H9 (cell line): ENCODE measurements around the gene EEF1A1. TPM values are rescaled to one million over a fixed set of nuclear protein-coding genes. Genes with fewer than 3 reads are reported as not detected.

Experiments used
- DNase-seq: peaks from one replicate; pipeline ENCODE4 v3.0.0-alpha.2; 2017
- H2AFZ ChIP-seq: one replicate; pipeline ENCODE4 v1.6.1; 2013; ENCODE audit warnings: mild to moderate bottlenecking, low read length, control low read depth, moderate library complexity
- H2AK5ac ChIP-seq: 2 replicates; pipeline ENCODE4 v1.6.1; 2013; ENCODE audit warnings: low read length, control low read depth, mixed read lengths; ENCODE audit not compliant: insufficient read length
- H2BK120ac ChIP-seq: one replicate; pipeline ENCODE4 v1.6.1; 2013; ENCODE audit warnings: low read depth, mild to moderate bottlenecking, low read length, control low read depth, inconsistent platforms; ENCODE audit not compliant: poor library complexity, severe bottlenecking
- H2BK12ac ChIP-seq: 2 replicates; pipeline ENCODE4 v1.6.1; 2013; ENCODE audit warnings: low read length, control low read depth, mixed read lengths, low read depth; ENCODE audit not compliant: insufficient read length
- H2BK15ac ChIP-seq: 2 replicates; pipeline ENCODE4 v1.6.1; 2013; ENCODE audit warnings: low read depth, low read length, control low read depth
- H2BK20ac ChIP-seq: one replicate; pipeline ENCODE4 v1.6.1; 2013; ENCODE audit warnings: low read depth, mild to moderate bottlenecking, low read length, control low read depth, inconsistent platforms; ENCODE audit not compliant: poor library complexity, severe bottlenecking
- H2BK5ac ChIP-seq: 2 replicates; pipeline ENCODE4 v1.6.1; 2013; ENCODE audit warnings: low read length, control low read depth, mixed read lengths; ENCODE audit not compliant: insufficient read length
- H3K14ac ChIP-seq: 2 replicates; pipeline ENCODE4 v1.6.1; 2013; ENCODE audit warnings: low read length, control low read depth; ENCODE audit not compliant: insufficient read depth
- H3K18ac ChIP-seq: 2 replicates; pipeline ENCODE4 v1.6.1; 2013; ENCODE audit warnings: low read depth, mild to moderate bottlenecking, mixed read lengths, low read length, control low read depth; ENCODE audit not compliant: insufficient read length
- H3K23ac ChIP-seq: 2 replicates; pipeline ENCODE4 v1.6.1; 2013; ENCODE audit warnings: low read length, control low read depth, mixed read lengths, low read depth; ENCODE audit not compliant: insufficient read length
- H3K23me2 ChIP-seq: 2 replicates; pipeline ENCODE4 v1.6.1; 2013; ENCODE audit warnings: low read depth, mild to moderate bottlenecking, mixed read lengths, low read length, control low read depth; ENCODE audit not compliant: insufficient read length, poor library complexity, severe bottlenecking
- H3K27ac ChIP-seq: 2 replicates; pipeline ENCODE4 v1.5.1; 2013; ENCODE audit warnings: low read length, control low read depth, mixed read lengths, low read depth; ENCODE audit not compliant: insufficient read length
- H3K27me3 ChIP-seq: 2 replicates; pipeline ENCODE4 v1.6.1; 2013; ENCODE audit warnings: low read length, control low read depth, inconsistent platforms; ENCODE audit not compliant: insufficient read depth
- H3K4ac ChIP-seq: 2 replicates; pipeline ENCODE4 v1.6.1; 2013; ENCODE audit warnings: low read depth, mild to moderate bottlenecking, control low read depth, inconsistent platforms, low read length, moderate library complexity
- H3K4me1 ChIP-seq: 2 replicates; pipeline ENCODE4 v1.6.1; 2013; ENCODE audit warnings: low read length, control low read depth, inconsistent platforms; ENCODE audit not compliant: insufficient read depth
- H3K4me2 ChIP-seq: 2 replicates; pipeline ENCODE4 v1.6.1; 2013; ENCODE audit warnings: low read length, control low read depth, mixed read lengths; ENCODE audit not compliant: insufficient read length, insufficient read depth
- H3K56ac ChIP-seq: 2 replicates; pipeline ENCODE4 v1.6.1; 2013; ENCODE audit warnings: low read depth, mild to moderate bottlenecking, mixed read lengths, low read length, control low read depth; ENCODE audit not compliant: insufficient read length
- H3K79me1 ChIP-seq: 2 replicates; pipeline ENCODE4 v1.6.1; 2013; ENCODE audit warnings: low read depth, mild to moderate bottlenecking, moderate library complexity, low read length, control low read depth, inconsistent platforms; ENCODE audit not compliant: insufficient read depth, poor library complexity, severe bottlenecking
- H3K79me2 ChIP-seq: 2 replicates; pipeline ENCODE4 v1.6.1; 2013; ENCODE audit warnings: low read length, control low read depth, inconsistent platforms; ENCODE audit not compliant: insufficient read depth
- H3K9ac ChIP-seq: 2 replicates; pipeline ENCODE4 v1.6.1; 2013; ENCODE audit warnings: low read length, control low read depth, mixed read lengths; ENCODE audit not compliant: insufficient read length; ENCODE audit errors: extremely low read depth
- H3K9me3 ChIP-seq: one replicate; pipeline ENCODE4 v1.6.1; 2013; ENCODE audit warnings: low read depth, low read length, inconsistent platforms; ENCODE audit not compliant: control insufficient read depth
- H3T11ph ChIP-seq: one replicate; pipeline ENCODE4 v1.6.1; 2013; ENCODE audit warnings: mild to moderate bottlenecking, low read length, control low read depth, inconsistent platforms
- H4K20me1 ChIP-seq: one replicate; pipeline ENCODE4 v1.6.1; 2013; ENCODE audit not compliant: control insufficient read depth, insufficient read length, insufficient read depth
- H4K5ac ChIP-seq: 2 replicates; pipeline ENCODE4 v1.6.1; 2013; ENCODE audit warnings: low read depth, mild to moderate bottlenecking, mixed read lengths, low read length, control low read depth; ENCODE audit not compliant: insufficient read length
- H4K8ac ChIP-seq: replicated peaks from 2 replicates; pipeline ENCODE4 v1.6.1; 2013; ENCODE audit warnings: low read length, control low read depth, mixed read lengths, low read depth; ENCODE audit not compliant: insufficient read length
- H4K91ac ChIP-seq: 2 replicates; pipeline ENCODE4 v1.6.1; 2013; ENCODE audit warnings: low read depth, mild to moderate bottlenecking, moderate library complexity, mixed read lengths, low read length, control low read depth; ENCODE audit not compliant: insufficient read length
- H3K27ac Mint-ChIP-seq, 3 experiments: 2 replicates in 2 of 3; 3 replicates in 1 of 3; pipeline ENCODE4 v1.8.0; 2020 to 2021; ENCODE audit warnings: mixed read lengths in 3 of 3, mild to moderate bottlenecking in 1 of 3, moderate library complexity in 1 of 3
- H3K27me3 Mint-ChIP-seq: 2 replicates; pipeline ENCODE4 v1.8.0; 2021; ENCODE audit warnings: low read depth, mild to moderate bottlenecking, moderate library complexity, mixed read lengths
- H3K36me3 Mint-ChIP-seq, 3 experiments: 2 replicates in 2 of 3; 3 replicates in 1 of 3; pipeline ENCODE4 v1.8.0; 2020 to 2021; ENCODE audit warnings: low read depth in 3 of 3, mixed read lengths in 3 of 3; ENCODE audit not compliant: insufficient read depth in 1 of 3
- H3K4me1 Mint-ChIP-seq, 2 experiments: 2 replicates each; pipeline ENCODE4 v1.8.0; 2020; ENCODE audit warnings: mixed read lengths in 2 of 2
- H3K4me3 Mint-ChIP-seq, 2 experiments: 2 replicates in 1 of 2; 3 replicates in 1 of 2; pipeline ENCODE4 v1.8.0; 2020 to 2021; ENCODE audit warnings: mild to moderate bottlenecking in 2 of 2, mixed read lengths in 2 of 2, moderate library complexity in 1 of 2
- H3K9me3 Mint-ChIP-seq, 2 experiments: 2 replicates in 1 of 2; 3 replicates in 1 of 2; pipeline ENCODE4 v1.8.0; 2020; ENCODE audit warnings: mild to moderate bottlenecking in 2 of 2, mixed read lengths in 2 of 2, moderate library complexity in 1 of 2
- WGBS: extraction: QIAGEN DNeasy Blood & Tissue Kit; methylation state at CpG from one replicate; pipeline ENCODE4 v1.1.7; 2013; ENCODE audit warnings: missing lambda C conversion rate, low lambda C conversion rate, mixed read lengths; ENCODE audit not compliant: insufficient read length; ENCODE audit errors: extremely low coverage; 5-methylcytosine and 5-hydroxymethylcytosine counted together
- total RNA-seq: library from RNA; stranded (reverse); gene quantifications from 2 replicates; pipeline ENCODE4 v1.2.1, GENCODE V29; 2021
- TF ChIP-seq, protein P1 (sequence below): fragments of 200-600 bp; sonication (generic); conservative IDR thresholded peaks from 3 replicates; pipeline ENCODE4 v1.8.0; 2021; ENCODE audit warnings: antibody characterized with exemption, mild to moderate bottlenecking

EEF1A1 gene
- total RNA-seq, 1 experiment from 2014 or later = 13,057 TPM

DNA sequence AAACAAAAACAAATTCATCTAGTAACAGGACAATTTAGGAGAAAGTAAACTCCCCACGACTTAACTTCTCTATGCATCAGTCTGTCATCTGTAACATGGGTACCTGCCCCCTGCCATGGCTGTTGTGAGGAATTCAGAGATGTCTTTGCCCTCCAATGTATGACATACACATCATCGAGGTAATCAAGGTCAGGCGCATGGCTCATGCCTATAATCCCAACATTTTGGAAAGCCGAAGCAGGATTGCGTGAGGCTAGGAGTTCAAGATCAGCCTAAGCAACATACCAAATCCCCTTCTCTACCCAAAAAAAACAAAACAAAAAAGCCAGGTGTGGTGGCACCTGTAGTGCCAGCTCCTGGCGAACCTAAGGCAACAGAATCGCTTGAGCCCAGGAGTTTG, 9.0 kb downstream of the EEF1A1 start:
- Mint-ChIP-seq H3K27me3 (peaks cover 2% of the 10 kb centered on the region; the same call in 1 of the 2 replicates), H3K4me3 (no peak overlapping the region), H3K27ac (no peak overlapping the region), H3K9me3 (no peaks in the 10 kb centered on the region), H3K4me1 (peaks cover 7 to 11% of the 10 kb centered on the region in 2 experiments), H3K36me3 (peaks cover 8 to 30% (median 21%) of the 10 kb centered on the region in 3 experiments; a peak in 6 of 7 replicates)
- H3K23ac ChIP-seq = no peak overlapping the region
- no peak overlapping the region for H3K4ac ChIP-seq
- TF ChIP-seq, protein P1, sequence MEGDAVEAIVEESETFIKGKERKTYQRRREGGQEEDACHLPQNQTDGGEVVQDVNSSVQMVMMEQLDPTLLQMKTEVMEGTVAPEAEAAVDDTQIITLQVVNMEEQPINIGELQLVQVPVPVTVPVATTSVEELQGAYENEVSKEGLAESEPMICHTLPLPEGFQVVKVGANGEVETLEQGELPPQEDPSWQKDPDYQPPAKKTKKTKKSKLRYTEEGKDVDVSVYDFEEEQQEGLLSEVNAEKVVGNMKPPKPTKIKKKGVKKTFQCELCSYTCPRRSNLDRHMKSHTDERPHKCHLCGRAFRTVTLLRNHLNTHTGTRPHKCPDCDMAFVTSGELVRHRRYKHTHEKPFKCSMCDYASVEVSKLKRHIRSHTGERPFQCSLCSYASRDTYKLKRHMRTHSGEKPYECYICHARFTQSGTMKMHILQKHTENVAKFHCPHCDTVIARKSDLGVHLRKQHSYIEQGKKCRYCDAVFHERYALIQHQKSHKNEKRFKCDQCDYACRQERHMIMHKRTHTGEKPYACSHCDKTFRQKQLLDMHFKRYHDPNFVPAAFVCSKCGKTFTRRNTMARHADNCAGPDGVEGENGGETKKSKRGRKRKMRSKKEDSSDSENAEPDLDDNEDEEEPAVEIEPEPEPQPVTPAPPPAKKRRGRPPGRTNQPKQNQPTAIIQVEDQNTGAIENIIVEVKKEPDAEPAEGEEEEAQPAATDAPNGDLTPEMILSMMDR = no peak
- no peak overlapping the region for H2BK12ac ChIP-seq
- no peak overlapping the region for H3K18ac ChIP-seq
- H3T11ph ChIP-seq = no peak overlapping the region
- H3K9ac ChIP-seq = no peak overlapping the region
- H3K4me2 ChIP-seq = no peak overlapping the region
- no peak overlapping the region for H3K27ac ChIP-seq
- no peak overlapping the region for H2AK5ac ChIP-seq
- H2AFZ ChIP-seq = no peak overlapping the region
- no CpG with 5 or more reads among the region's 7 CpGs for WGBS
- H2BK20ac ChIP-seq = no peak overlapping the region
- no peak overlapping the region for H3K14ac ChIP-seq
- no peaks in the 10 kb centered on the region for H3K23me2 ChIP-seq
- H3K56ac ChIP-seq = no peak overlapping the region
- DNase-seq = peak; percentile 39
- H3K79me1 ChIP-seq = no peaks in the 10 kb centered on the region
- H2BK15ac ChIP-seq = no peak overlapping the region
- H4K5ac ChIP-seq = no peak overlapping the region
- no peaks in the 10 kb centered on the region for H3K9me3 ChIP-seq
- no peaks in the 10 kb centered on the region for H4K20me1 ChIP-seq
- no peaks in the 10 kb centered on the region for H3K79me2 ChIP-seq
- no peaks in the 10 kb centered on the region for H3K4me1 ChIP-seq
- no peaks in the 10 kb centered on the region for H3K27me3 ChIP-seq
- H2BK5ac ChIP-seq = no peak overlapping the region
- H4K8ac ChIP-seq = no peak overlapping the region
- H2BK120ac ChIP-seq = no peak overlapping the region
- H4K91ac ChIP-seq = no peak overlapping the region
